Inferior parietal cortex (tissue), 1 donor: ENCODE results near the gene IMMP2L.
"Not testable (repeated sequence)": the region's sequence is repeated elsewhere in the genome, so short reads cannot be mapped to it uniquely, and the experiment has no call there.

Experiments
- DNase-seq: peaks from one replicate; pipeline ENCODE4 v3.0.0-alpha.2; 2016; ENCODE audit errors: extremely low spot score

IMMP2L gene

GRCh38 chr7:111264981-111265380 is 297.3 kb downstream of the IMMP2L start:
- peak; percentile 20 for DNase-seq

DNA sequence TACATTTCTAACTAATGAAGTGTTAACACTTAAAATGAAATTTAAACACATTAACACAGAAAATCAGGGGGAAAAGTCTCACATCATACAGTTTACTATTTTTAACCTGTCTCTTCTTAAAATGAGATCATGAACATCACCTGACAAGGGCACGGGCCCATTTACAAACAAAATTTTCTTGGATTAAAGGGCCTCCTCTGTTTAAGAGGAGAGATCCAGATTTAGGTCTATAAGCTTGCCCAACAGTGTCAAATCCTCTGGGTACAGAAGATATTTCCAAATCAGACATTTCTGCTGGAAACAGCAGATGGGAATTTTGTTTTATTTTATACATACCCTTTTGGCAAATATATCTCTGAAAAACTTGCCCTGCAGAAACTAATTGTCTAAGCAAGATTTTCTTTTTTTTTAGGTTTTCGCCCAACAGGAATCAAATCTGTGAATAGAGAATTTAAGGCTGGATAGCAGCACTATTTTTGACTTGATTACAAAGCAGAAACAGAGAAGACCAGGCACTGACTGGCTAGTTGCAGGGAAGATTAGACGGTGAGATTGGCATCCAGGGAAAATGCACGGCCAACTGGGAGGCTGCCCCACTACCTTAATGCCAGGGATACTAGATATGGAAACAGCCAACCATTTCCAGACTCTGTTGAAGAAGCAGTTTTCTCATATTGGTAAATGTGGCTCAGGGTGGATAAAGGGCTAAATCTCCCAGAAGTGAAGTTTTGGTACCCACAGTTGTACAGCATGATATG is 298.0 kb downstream of the IMMP2L start:
- peak; percentile 20 for DNase-seq

DNA sequence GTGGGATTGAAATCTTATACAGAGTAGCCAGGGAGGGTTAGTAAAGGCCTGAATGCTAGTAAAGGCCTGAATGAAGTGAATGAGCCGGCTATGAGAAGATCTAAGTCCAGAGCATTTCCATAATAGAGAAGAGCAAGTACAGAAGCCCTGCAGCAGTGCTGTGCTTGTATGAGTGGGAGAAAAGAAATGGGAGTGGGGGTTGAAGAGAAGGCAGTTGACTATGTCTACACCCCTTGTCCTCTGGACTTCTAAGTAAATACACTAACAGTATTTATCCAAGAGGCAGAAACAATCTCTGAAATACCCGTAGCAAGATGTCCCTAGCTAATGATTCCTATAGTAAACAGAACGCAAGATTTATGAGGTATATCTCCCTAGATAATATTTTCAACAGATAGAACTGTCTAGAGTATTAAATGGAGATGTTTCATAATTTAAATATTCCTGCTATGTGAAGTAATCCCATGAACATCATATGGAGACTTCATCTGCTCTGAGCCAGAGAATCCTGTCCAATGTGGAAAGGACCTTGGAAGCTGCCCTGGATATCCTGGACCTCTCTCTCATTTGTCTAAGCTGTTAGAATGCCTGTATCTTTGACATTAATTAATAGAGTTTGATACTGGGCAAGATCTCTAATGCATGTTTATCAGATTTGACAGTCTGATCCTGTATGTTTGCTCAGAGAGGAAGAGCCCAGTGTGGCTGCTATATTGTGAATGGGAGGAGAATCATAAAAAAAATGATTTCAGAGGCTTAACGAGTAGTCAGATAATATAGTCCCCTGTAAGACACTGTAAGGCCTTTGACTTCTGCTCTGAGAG is 299.8 kb downstream of the IMMP2L start:
- no peak for DNase-seq

DNA sequence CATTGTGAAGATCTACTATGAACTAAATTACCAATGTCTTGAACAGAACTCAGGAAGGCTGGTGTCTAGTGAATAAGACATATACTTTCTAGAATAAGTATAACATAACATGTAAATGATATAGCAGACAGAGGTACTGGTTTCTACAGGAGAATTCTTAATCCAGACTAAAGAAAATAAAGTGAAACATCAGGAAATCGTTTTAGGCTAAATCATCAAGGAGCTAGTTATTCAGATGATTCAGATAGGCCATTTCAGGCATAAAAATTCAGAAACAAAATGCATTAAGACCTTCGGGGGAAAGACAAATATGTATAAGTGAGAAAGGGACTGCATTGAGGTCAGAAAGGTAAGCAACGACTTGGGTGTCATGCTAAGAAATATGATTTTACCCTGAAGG is 300.8 kb downstream of the IMMP2L start:
- DNase-seq, result no peak

GRCh38 chr7:111259991-111260390 is 302.3 kb downstream of the IMMP2L start:
- no peak for DNase-seq

DNA sequence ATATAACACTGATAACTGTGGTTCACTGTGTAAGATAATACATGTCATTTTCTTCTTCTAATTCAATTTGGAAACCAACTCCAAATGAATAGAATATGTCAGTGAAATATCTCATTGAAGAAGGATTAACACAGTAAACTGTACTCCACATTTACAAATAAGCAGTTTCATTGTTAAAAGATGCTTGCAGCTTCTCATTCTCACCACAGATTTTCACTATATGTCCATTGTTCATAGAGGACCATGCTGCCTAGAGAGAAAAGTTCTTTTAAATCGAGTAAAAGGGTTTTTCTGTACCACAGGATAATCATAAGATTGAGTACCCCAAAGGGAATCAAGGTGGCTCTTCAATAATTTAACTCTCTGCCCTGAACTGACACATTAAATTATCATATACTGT is 305.9 kb downstream of the IMMP2L start:
- no peak for DNase-seq

DNA sequence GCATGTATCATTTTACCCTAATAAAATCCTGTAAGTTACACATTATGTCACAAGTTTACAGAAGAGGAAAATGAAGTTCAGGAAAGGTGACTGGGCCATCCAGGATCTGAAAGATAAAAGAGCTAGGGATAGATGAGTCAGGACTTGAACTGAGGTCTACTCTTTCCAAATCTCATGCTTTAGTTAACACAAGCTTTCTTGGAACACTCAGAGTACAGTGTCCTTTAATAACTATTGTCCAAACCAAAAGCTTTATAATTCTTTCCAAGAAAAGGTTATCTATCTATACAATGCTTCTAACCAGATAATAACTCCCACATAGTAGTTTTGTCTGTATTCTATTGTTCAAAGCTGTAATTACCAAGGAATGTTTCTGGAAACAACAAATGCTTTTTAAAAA is 306.7 kb downstream of the IMMP2L start:
- DNase-seq, result no peak

GRCh38 chr7:111251365-111251764 is 310.9 kb downstream of the IMMP2L start:
- not testable (repeated sequence) for DNase-seq

GRCh38 chr7:111249807-111250206 is 312.5 kb downstream of the IMMP2L start:
- DNase-seq, result not testable (repeated sequence)

- DNase-seq, result no peak
Observed at GRCh38 chr7:111242141-111242755, 320.0 kb downstream of the IMMP2L start.

DNA sequence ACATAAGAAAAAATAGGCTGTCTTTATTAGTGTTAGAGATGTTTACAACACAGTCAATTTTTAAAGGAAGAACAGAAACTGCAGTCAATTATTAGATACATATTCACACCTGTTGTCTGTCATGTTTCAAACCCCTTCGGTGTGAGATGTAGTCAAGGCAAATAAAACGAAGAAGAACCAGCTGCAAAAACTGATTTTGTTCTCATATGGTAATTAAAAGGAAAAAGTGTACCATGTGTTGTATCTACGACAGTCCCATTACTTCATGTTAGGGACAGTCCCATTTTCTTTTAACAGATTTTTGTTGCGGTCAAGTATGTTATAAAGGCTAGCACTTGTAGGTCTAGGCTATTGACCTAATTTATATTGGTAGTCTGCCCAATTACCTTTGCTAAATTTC is 321.9 kb downstream of the IMMP2L start:
- no peak for DNase-seq

GRCh38 chr7:111239437-111239836 is 322.9 kb downstream of the IMMP2L start:
- no peak for DNase-seq

DNA sequence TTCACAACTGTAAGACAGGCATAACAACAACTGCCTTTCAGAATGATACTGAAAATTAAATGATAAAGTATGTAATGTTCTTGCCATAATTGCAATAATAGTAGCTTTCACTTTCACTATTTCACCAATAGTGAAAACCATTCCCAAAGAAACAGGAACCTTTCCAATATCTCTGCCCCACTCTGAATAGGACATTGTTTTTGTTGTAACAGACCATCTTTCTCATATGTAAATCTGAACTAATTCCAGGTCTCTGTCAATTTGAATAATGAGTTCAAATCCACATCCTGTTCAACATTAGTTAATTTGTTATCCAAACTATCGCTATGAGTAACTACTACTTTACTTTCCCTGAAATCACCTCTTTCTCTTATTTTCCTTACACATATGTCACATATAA is 323.4 kb downstream of the IMMP2L start:
- DNase-seq, result no peak

DNA sequence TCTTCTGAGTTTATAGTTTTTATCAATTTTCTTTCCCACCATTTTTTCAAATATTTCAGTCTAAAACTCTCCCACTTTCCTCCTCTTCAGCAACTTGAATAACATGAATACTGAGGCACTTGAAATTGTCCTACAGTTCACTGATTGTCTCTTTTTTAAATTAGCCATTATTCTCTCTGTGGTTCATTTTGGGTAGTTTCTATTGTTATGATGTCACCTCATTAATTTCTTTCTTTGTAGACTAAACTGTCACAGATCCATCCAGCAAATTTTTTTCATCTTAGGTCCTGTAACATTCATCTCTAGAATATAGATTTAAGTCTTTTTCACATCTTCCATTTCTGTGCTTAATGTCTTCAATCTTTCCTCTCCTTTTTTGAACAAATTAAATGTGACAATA is 326.6 kb downstream of the IMMP2L start:
- no peak for DNase-seq

DNA sequence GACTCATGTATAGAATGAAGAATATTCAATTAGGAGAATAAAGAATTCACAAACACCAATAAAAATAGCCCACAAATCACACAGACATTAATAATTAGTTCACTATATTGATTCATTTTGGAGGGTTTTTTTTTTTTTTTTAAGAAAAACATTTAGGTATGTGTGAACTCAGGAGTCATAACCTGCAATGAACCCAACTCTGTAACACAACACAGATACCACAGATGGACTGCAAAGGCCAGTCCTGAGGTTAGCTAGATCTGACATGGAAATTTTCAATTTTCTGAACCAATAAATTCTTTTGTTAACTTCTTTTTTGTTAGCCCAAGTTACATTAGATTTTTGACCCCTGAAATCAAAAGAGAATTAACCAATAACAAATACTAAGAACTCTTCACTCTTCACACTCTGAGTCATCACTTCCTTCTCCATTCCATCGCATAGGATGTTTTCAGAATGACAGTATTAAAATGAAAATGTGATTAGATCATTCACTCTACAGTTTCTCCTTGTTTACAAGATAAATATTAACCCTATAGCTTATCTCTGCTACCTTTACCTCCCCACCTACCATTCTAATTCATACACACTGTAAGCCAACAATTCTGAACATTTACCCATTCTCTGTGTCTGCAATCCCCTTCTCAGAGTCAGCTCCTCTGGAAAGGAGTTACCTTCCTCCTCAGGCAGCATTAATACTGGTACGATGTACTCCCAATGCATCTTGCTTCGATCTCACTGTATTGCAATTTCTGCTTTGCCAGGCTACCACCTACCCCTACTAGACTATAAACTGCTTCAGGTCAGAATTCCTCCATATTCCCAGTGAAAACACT is 329.8 kb downstream of the IMMP2L start:
- no peak for DNase-seq

DNA sequence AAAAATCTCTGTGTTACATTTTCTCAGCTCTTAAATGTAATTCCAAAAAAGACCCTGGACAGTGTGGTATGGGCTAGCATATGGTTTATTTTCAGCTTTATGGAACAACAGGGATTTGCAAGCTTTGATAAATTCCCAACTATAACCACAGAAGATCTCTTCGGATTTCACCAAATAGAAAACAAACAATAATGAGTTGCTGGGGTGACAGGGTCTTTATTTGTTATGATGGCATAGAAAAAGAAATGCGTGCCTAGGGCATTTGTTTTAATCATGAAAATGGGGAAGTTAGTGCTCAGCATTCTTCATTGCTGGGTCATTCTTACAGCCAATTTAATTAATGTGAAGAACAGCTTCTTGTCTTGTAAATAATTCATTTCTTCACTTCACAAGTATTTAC is 332.4 kb downstream of the IMMP2L start:
- DNase-seq, result no peak

DNA sequence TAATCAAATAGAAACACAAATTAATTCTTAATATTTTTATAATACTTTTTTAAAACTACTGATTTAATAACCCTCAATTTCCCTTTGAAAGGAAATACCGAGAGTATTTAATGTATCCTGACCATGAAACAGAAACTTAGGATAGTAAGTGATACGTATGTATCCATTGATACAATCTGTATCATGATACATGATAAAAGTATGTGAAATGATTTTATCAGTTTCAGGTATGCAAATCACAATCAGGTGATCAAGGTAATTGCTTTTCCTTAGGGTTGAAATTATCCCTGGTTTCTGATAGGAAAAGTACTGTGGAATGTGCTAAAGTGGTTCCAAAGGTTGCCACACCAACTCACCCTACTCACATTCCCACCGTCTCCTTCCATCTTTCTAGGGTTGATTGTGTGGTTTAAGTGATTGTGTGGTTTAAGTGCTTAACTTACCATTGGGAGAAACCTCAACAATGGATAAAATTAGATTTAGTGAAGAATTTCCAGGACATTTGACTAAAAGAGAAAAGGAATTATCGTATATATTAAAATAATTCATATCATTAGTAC is 333.0 kb downstream of the IMMP2L start:
- DNase-seq, result no peak

GRCh38 chr7:111228437-111228836 is 333.9 kb downstream of the IMMP2L start:
- DNase-seq, result no peak

DNA sequence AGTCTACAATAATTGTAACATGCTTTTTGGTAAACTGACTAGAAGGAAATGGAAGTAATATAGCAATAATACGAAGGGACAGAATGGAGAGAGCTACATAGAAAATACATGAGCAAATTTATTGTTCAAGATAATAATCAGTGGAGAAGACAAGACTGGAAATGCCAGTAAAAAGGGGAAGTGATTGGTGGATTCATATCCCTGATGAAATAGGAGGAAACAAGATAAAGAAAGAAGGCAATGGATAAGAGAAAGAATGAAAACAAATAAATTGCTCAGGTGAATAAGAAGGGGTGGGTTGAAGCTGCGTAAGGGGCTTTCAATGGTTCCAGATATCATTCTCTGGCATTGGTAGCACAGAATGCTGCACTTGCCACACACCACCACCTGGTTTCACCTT is 335.5 kb downstream of the IMMP2L start:
- no peak for DNase-seq

- DNase-seq, result no peak
Observed at GRCh38 chr7:111224354-111225231, 337.7 kb downstream of the IMMP2L start.
